AG04450 (cell line): ENCODE measurements around the gene CENPW. TPM values are rescaled to one million over a fixed set of nuclear protein-coding genes. Genes with fewer than 3 reads are reported as not detected.

Experiments
- CTCF ChIA-PET: fragments of 300-600, 350-600 bp; formaldehyde crosslinking; extraction: SDS; loops from one replicate; lab custom pipeline; 2022; ENCODE audit warnings: antibody characterized with exemption, inconsistent platforms; lab: Charles Lee
- POLR2A ChIA-PET: fragments of 350-600 bp; formaldehyde crosslinking; extraction: SDS; loops from one replicate; lab custom pipeline; 2021; ENCODE audit warnings: antibody characterized with exemption, inconsistent platforms; lab: Yijun Ruan, JAX
- DNase-seq: peaks from one replicate; pipeline ENCODE4 v3.0.0-alpha.2; 2011; ENCODE audit warnings: low read depth, low spot score
- H3K27ac ChIP-seq: one replicate; pipeline ENCODE4 v1.5.1; 2012; ENCODE audit warnings: low read depth, low read length, control low read depth
- H3K27me3 ChIP-seq: one replicate; pipeline ENCODE4 v1.6.0; 2012; ENCODE audit warnings: low read length; ENCODE audit not compliant: control insufficient read depth, insufficient read depth
- H3K4me3 ChIP-seq: 2 replicates; pipeline ENCODE4 v1.5.1; 2011; ENCODE audit warnings: mild to moderate bottlenecking, low read depth, low read length, control low read depth
- H3K9me3 ChIP-seq: 2 replicates; pipeline ENCODE4 v1.5.1; 2012; ENCODE audit warnings: low read length; ENCODE audit not compliant: control insufficient read depth, insufficient read depth
- polyA plus RNA-seq: library from polyadenylated mRNA; depleted of rRNA; stranded (reverse); fragments of >200 nt; gene quantifications from 2 replicates; pipeline ENCODE4 v1.2.3, GENCODE V29; 2011
- TF ChIP-seq, protein P1 (sequence below): IDR thresholded peaks from 2 replicates; pipeline ENCODE4 v1.5.1; 2011; ENCODE audit warnings: low read depth, low read length, control low read depth, inconsistent platforms

CENPW gene
- polyA plus RNA-seq, 1 experiment: 10.6 TPM

DNA sequence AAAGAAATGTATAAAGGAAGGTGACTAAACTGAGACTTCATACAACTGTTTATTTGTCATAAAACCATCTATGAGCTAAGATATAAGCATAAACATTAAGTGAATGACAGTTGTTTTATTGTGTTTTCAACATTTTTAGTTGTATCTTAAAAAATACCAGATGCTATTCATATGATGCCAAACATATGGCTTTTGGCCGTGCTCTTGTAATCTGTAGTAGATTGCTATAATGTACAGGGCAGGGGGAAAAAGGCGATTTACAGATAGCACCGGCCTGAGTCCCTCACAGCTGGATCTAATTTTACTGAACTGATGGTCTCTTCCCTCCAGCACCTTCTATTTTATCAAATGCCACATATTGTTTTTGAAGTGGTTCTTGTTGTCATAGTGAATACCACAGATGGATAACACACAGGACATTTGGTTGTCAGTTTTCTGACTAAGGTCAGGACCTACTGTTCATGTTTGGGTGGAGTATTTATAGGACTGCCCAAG, 48.2 kb downstream of the CENPW start:
- DNase-seq: no peak
- POLR2A ChIA-PET: no interaction called here
- no peaks in the 10 kb centered on the region for H3K9me3 ChIP-seq
- H3K27ac ChIP-seq: no peak overlapping the region
- no peaks in the 10 kb centered on the region for H3K27me3 ChIP-seq
- CTCF ChIA-PET: no interaction called here
- no peak overlapping the region for H3K4me3 ChIP-seq
- TF ChIP-seq, protein P1, sequence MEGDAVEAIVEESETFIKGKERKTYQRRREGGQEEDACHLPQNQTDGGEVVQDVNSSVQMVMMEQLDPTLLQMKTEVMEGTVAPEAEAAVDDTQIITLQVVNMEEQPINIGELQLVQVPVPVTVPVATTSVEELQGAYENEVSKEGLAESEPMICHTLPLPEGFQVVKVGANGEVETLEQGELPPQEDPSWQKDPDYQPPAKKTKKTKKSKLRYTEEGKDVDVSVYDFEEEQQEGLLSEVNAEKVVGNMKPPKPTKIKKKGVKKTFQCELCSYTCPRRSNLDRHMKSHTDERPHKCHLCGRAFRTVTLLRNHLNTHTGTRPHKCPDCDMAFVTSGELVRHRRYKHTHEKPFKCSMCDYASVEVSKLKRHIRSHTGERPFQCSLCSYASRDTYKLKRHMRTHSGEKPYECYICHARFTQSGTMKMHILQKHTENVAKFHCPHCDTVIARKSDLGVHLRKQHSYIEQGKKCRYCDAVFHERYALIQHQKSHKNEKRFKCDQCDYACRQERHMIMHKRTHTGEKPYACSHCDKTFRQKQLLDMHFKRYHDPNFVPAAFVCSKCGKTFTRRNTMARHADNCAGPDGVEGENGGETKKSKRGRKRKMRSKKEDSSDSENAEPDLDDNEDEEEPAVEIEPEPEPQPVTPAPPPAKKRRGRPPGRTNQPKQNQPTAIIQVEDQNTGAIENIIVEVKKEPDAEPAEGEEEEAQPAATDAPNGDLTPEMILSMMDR: no peak

DNA sequence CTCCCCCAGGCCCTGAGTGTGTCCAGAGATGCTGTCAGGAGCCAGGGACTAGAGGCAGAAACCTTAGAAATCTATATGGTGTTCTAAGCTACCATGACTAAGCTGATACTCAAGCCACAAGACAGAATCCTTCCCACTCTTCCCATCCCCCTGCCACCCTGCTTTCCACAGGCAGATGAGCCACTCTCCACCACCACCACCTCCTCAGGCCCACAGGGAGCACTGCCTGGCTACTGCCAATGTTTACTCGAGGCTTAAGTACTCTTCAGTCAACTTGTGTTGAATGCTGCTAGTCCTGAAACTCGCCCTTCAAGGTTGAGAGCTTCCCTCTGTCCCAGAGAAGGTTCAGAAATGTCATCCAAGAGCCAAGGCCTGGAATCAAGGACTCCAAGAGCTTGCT, 56.2 kb downstream of the CENPW start:
- H3K27me3 ChIP-seq: no peaks in the 10 kb centered on the region
- TF ChIP-seq, protein P1: no peak
- H3K4me3 ChIP-seq: no peak overlapping the region
- ChIA-PET CTCF (no interaction called here), POLR2A (no interaction called here)
- H3K27ac ChIP-seq: no peak overlapping the region
- no peak for DNase-seq
- H3K9me3 ChIP-seq: no peaks in the 10 kb centered on the region
